ENCODE data around the gene CAMK2G.

CAMK2G gene

GRCh38 chr10:73878365-73878764 is 4.0 kb upstream of the CAMK2G start:
- no peak for DNase-seq

GRCh38 chr10:73877533-73878160 is 3.3 kb upstream of the CAMK2G start:
- no peak for DNase-seq

GRCh38 chr10:73876971-73877370 is 2.6 kb upstream of the CAMK2G start:
- DNase-seq, result no peak

- no peak for DNase-seq
These were observed 2.2 kb upstream of the CAMK2G start for GRCh38 chr10:73876566-73876965.

GRCh38 chr10:73876157-73876556 is 1.8 kb upstream of the CAMK2G start:
- no peak for DNase-seq

- DNase-seq, result no peak
These were observed 752 bp upstream of the CAMK2G start for GRCh38 chr10:73875139-73875475.

GRCh38 chr10:73873838-73874215 is 528 bp downstream of the CAMK2G start:
- DNase-seq, result no peak

GRCh38 chr10:73873142-73873837 is 1.1 kb downstream of the CAMK2G start:
- no peak for DNase-seq

- no peak for DNase-seq
These were observed 2.1 kb downstream of the CAMK2G start for GRCh38 chr10:73872190-73872710.

GRCh38 chr10:73871295-73872189 is 2.8 kb downstream of the CAMK2G start:
- no peak for DNase-seq

GRCh38 chr10:73868655-73869195 is 5.6 kb downstream of the CAMK2G start:
- DNase-seq, result no peak

- no peak for DNase-seq
These were observed 6.3 kb downstream of the CAMK2G start for GRCh38 chr10:73867871-73868631.

GRCh38 chr10:73867126-73867807 is 7.1 kb downstream of the CAMK2G start:
- no peak for DNase-seq

GRCh38 chr10:73866621-73867020 is 7.7 kb downstream of the CAMK2G start:
- DNase-seq, result no peak

GRCh38 chr10:73865459-73866442 is 8.6 kb downstream of the CAMK2G start:
- peak in 2 of 4 experiments; percentile 33 to 41 for DNase-seq

GRCh38 chr10:73865107-73865458 is 9.3 kb downstream of the CAMK2G start:
- no peak for DNase-seq

- DNase-seq, result no peak
These were observed 10.1 kb downstream of the CAMK2G start for GRCh38 chr10:73864229-73864628.

GRCh38 chr10:73863039-73863817 is 11.1 kb downstream of the CAMK2G start:
- DNase-seq, result no peak

GRCh38 chr10:73862011-73862410 is 12.3 kb downstream of the CAMK2G start:
- DNase-seq, result no peak
